ENCODE data around the gene STX18. TPM values are rescaled to one million over a fixed set of nuclear protein-coding genes. Genes with fewer than 3 reads are reported as not detected.

Gene STX18
- total RNA-seq, 2 donors from 2014 or later = 31.4 to 31.8 TPM

GRCh38 chr4:4502694-4503311, 39.0 kb downstream of the STX18 start:
- intact Hi-C loops (cut with DNase I) = no loop called here
- DNase-seq = no peak

GRCh38 chr4:4501679-4502078, 40.2 kb downstream of the STX18 start:
- intact Hi-C loops (cut with DNase I) = no loop called here
- Histone ChIP-seq H3K9me3 (no peaks in the 10 kb centered on the region), H3K4me3 (no peak overlapping the region), H3K27me3 (no peaks in the 10 kb centered on the region), H3K36me3 (no peaks in the 10 kb centered on the region), H3K27ac (no peak overlapping the region), H3K4me1 (no peaks in the 10 kb centered on the region), H3K9ac (ENCODE audit: low read depth in 2 of 2, low read length in 2 of 2) (no peak overlapping the region)
- TF ChIP-seq CTCF (IDR thresholded peaks at IDR 0.05) = no peak
- no peak for DNase-seq

More at GRCh38 chr4:4502694-4503311, 39.0 kb downstream of the STX18 start:
- Histone ChIP-seq H3K9ac (ENCODE audit: low read depth in 2 of 2, low read length in 2 of 2) (no peak overlapping the region), H3K27me3 (no peaks in the 10 kb centered on the region), H3K4me3 (no peak overlapping the region), H3K27ac (no peak overlapping the region), H3K9me3 (no peaks in the 10 kb centered on the region), H3K4me1 (no peaks in the 10 kb centered on the region), H3K36me3 (no peaks in the 10 kb centered on the region)
- no peak for TF ChIP-seq CTCF (IDR thresholded peaks at IDR 0.05)

GRCh38 chr4:4499438-4500123, 42.3 kb downstream of the STX18 start:
- no peak overlapping the region for H3K9ac ChIP-seq (ENCODE audit: low read depth in 2 of 2, low read length in 2 of 2)
- intact Hi-C loops (cut with DNase I) = no loop called here
- H3K27ac ChIP-seq = no peak overlapping the region
- no peak for TF ChIP-seq CTCF (IDR thresholded peaks at IDR 0.05)
- H3K9me3 ChIP-seq = no peaks in the 10 kb centered on the region
- H3K27me3 ChIP-seq = no peaks in the 10 kb centered on the region
- H3K4me1 ChIP-seq = no peaks in the 10 kb centered on the region
- no peaks in the 10 kb centered on the region for H3K36me3 ChIP-seq
- H3K4me3 ChIP-seq = no peak overlapping the region
- DNase-seq = no peak

- intact Hi-C loops (cut with DNase I) = no loop called here
- Histone ChIP-seq H3K4me3 (no peak overlapping the region), H3K9me3 (no peaks in the 10 kb centered on the region), H3K9ac (ENCODE audit: low read depth in 2 of 2, low read length in 2 of 2) (no peak overlapping the region), H3K4me1 (no peaks in the 10 kb centered on the region), H3K36me3 (no peaks in the 10 kb centered on the region), H3K27me3 (no peaks in the 10 kb centered on the region), H3K27ac (no peak overlapping the region)
- TF ChIP-seq CTCF (IDR thresholded peaks at IDR 0.05) = no peak
- no peak for DNase-seq
Observed at GRCh38 chr4:4496592-4497372, 45.1 kb downstream of the STX18 start.

GRCh38 chr4:4494882-4495281, 47.0 kb downstream of the STX18 start:
- H3K9ac ChIP-seq (ENCODE audit: low read depth in 2 of 2, low read length in 2 of 2) = no peak overlapping the region
- H3K9me3 ChIP-seq = no peaks in the 10 kb centered on the region
- H3K27ac ChIP-seq = no peak overlapping the region
- H3K4me3 ChIP-seq = no peak overlapping the region
- H3K27me3 ChIP-seq = no peaks in the 10 kb centered on the region
- no peaks in the 10 kb centered on the region for H3K4me1 ChIP-seq
- no peak for TF ChIP-seq CTCF (IDR thresholded peaks at IDR 0.05)
- no peaks in the 10 kb centered on the region for H3K36me3 ChIP-seq
- intact Hi-C loops (cut with DNase I) = no loop called here
- DNase-seq = no peak

Data from colonic mucosa (tissue), 4 donors.